T-helper 9 cell (primary cell): Measurements from ENCODE around the gene FAM174C.
"Not testable (repeated sequence)": the region's sequence is repeated elsewhere in the genome, so short reads cannot be mapped to it uniquely, and the experiment has no call there.

Experiments
- DNase-seq: peaks from one replicate; pipeline ENCODE4 v3.0.0-alpha.2; 2020

The FAM174C gene

DNA sequence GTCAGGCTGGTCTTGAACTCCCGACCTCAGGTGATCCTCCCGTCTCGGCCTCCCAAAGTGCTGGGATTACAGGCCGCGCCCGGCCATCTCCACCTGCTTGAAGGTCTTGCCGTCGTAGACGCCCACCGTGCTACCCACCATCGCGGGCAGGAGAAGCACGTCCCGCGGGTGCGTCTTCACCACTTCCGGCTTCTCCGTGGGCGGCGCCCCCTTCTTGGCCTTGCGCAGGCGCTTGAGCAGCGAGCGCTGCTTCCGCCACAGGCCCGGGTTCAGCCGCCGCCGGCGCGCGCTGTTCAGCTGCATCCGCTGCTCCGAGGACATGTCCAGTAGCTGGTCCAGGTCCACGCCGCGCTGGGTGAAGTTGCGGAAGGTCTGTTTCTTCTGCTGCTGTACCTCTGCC is 32.0 kb downstream of the FAM174C start:
- no peak for DNase-seq

DNA sequence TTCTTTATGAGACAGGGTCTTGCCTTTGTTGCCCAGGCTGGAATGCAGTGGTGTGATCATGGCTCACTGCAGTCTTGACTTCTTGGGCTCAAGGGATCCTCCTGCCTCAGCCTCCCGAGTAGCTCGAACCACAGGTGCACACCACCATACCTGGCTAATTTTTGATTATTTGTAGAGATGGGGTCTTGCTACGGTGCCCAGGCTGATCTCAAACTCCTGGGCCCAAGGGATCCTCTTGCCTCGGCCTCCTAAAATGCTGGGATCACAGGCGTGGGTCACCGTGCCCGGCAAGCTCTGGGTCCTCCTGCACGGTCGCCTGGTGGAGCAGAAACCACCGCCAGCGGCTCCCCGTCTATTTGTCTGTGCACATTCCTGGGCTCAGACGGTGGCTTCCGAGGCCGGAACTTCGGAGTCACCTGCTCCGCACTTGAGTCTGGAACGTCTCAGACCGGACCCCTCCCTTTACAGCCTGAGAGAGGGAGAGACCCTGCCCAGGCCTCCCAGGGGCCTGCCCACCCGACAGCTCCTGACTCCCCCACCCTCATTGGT is 32.5 kb downstream of the FAM174C start:
- no peak for DNase-seq

DNA sequence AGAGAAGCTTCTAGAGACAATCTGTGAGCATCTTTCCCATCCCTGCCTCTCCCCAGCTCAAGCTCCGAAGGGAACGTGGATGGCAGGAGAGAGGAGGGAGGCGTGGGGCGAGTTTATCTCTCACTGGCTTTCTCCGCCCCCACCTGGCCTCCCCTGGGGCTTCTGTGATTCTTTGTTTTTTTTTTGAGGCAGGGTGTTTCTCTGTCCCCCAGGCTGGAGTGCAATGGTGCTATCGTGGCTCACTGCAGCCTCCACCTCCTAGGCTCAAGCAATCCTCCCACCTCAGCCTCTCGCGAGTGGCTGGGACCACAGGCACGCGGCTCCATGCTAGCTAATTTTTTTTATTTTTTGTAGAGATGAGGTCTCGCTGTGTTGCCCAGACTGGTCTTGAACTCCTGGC is 33.4 kb downstream of the FAM174C start:
- no peak for DNase-seq

- DNase-seq, result no peak
These were observed 34.9 kb downstream of the FAM174C start for GRCh38 chr19:1309977-1310852.

GRCh38 chr19:1310853-1311180 is 35.5 kb downstream of the FAM174C start:
- no peak for DNase-seq

- DNase-seq, result no peak
These were observed 36.3 kb downstream of the FAM174C start for GRCh38 chr19:1311543-1312091.

DNA sequence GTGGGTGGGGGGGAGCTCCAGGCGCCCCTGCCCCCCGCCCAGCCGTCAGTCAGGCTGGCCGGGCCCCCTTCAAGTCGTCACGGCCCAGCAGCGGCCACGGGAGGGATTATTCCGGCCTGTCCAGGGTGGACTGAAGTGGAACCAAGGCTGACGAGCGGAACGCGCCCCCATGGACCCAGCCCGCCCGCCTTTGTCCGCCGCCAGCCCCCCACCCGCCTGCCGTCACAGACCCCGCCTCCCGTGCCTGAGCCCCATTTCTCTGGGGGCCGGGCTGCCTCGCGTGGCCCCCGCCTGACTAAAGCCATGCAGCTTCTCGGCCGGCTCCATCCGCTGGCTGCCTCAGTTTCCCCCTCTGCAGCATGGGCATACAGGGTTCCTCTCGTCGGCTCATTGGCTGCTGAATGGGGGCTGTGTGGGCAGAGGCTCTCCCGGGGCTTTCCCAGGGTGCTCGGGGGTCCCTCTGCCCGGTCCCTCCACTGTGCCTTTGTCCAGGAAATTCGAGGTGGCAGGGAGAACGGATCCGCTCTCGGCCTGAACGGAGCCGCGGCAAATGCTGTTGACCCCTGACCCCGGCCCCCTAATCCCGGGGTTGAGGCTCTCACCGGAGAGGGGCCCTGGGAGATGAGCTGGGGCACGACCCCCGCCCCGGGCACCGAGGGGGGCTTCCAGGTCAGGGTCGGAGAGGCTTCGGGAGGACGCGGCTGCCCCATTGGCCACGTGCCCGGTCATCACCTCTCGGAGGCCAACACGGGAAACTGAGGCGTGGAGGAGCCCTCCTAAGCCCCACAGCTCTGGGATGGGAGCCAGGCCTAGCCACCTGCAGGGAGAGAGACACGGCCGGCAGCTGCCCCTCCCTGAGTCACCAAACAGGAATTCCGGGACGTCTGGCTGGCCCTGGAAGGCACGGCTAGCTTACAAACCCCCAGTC is 37.7 kb downstream of the FAM174C start:
- DNase-seq, result no peak

DNA sequence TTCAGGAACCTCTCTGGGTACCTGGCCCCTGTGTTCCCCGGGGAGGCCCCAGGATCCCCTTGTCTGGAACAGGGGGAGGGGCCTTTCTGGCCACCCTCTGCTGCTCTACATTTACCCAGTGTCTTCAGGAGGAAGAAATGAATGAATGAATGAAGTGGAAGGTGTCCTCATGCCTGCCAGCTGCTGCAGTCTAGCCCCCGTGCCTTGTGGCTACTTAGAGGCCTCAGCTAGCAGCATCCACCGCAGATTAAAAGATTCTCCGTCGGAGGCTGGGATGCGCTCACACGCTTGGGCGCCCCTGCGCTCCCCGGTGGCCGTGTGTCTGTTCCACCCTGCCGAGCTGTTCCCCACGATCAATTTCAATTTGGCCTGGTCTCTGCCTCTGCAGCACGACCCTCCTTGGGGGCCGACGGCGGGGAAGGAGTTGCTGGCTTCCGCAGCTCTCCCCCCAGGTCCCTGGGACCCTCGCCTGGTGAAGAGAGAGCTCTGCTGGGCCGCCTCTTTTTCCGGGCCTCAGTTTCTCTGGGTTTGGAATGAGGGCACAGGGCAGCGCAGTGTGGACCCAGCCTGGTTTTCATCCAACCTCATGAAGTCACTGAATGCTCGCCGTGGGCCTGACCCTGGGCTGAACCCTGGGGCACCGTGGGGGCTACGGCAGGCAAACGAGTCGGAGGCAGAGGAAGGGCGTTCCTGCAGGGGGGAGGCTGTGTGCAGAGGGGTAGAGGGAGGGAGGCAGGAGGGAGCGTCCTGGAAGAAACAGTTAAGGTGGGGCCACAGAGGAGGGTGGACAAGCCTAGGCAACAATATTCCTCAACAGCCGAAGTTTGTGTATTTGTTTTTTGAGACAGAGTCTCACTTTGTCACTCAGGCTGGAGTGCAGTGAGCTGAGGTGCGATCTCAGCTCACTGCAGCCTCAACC is 38.6 kb downstream of the FAM174C start:
- DNase-seq, result no peak

DNA sequence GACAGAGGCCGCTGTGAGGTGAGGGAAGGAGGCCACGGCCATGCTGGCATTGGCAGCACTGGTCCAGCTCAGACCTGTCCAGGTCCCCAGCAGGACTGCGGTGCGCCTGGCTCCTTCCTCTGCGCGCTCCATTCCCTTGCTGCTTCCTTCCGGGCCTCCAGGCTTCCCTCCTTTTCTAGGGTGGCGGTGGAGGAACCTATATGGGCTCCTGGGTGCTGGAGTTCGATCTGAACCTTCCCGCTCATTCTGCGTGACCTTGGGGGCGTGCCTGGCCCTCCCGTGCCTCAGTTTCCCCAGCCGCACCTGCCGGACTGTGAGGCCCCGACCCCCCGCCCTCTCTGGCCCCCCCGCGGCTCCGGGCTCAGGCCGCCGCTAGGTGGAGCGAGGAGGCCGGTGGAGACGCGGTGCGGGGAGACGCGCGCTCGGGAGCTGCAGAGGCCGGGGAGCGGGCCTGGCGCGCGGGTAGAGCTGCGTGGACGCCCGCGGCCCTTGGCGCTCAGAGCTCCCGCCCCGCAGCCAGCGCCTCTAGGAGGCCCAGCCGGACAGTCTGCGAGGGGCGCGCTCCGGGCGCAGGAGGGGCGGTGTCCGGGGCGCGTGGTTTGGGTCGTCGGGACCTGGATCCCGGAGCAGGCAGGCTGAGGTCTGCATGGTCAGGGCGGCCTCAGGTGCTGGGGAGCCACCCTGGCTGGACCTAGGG is 40.3 kb downstream of the FAM174C start:
- DNase-seq, result no peak

- no peak for DNase-seq
These were observed 41.1 kb downstream of the FAM174C start for GRCh38 chr19:1316466-1316865.

DNA sequence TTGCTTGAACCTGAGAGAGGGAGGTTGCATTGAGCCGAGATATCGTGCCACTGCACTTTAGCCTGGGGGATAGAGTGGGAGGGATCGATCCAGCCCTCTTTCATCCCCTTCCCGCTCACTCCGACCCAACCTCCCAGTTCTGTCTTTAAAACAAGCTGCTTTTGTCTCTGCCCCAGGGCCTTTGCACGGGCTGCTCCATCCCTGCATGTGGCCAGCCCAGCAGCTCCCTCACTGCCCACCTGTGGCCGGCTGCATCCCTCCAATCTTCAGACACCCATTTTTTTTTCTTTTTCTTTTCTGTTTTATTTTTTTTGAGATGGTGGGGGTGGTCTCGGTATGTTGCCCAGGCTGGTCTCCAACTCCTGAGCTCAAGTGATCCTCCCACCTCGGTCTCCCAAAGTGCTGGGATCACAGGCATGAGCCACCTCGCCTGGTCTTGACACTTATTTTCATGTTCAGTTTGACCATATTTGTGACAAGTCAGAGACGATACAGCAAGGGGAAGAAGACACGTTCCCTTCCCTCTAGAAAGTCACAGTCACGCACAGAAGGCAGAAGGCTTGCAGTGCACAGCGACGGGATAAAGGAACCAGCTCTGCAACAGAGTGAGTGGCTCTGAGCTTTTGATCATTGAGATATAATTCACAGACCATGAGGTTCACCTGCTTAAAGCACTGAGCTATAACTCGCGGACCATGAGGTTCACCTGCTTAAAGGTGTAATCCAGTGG is 42.1 kb downstream of the FAM174C start:
- DNase-seq, result no peak

- no peak for DNase-seq
These were observed 43.5 kb downstream of the FAM174C start for GRCh38 chr19:1318678-1319471.

- DNase-seq, result not testable (repeated sequence)
These were observed 44.9 kb downstream of the FAM174C start for GRCh38 chr19:1320282-1320650.

DNA sequence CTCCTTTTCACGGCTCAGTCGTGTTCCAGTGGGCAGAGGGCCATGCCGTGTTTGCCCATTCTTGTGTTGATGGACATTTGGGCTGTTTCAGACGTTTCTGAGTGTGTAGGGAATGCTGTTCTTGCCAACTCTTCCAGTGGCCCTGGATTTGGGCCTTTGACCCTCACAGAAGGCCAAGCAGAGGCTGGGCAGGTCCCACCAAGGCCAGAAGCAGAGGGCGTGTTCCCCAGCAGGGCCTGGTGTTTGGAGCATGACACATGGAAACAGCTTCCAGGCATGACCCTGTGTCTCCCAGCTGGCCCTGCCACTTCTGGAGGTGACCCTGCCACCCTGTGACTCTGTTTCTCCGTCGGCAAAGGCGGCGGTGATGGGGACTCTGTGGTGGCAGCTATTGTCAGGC is 46.2 kb downstream of the FAM174C start:
- DNase-seq, result no peak

DNA sequence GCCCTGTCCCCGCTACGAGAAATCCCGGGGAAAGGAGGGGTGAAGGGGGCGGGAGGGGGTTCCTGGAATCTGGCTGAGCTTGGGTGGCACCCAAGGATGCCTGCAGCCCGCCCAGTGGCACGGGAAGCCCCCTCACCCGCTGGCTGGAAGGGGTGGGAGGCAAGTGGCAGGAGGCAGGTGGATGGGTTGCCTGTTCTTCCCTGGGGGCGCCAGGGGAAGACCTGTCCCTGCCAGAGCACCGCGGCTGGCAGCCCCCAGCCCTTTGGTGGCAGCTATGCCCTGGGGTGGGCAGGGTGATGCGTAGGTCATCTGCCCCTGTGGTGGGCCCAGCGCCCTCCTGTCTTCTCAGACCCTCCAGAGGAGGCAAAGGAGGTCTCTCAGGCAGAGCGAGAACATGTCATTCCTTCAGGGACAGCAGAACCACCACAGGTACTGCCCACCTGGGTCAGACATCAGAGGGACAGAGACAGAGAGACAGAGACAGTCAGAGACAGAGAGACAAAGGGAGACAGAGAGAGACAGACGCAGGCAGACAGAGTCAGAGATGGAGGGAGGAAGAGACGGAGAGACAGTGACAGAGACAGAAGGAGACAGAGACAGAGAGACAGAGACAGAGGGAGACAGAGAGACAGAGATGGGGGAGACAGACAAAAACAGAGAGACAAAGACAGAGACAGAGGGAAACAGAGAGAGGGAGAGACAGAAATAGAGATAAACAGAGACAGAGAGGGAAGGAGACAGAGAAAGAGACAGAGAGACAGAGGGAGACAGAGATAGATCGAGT is 47.1 kb downstream of the FAM174C start:
- no peak for DNase-seq

GRCh38 chr19:1324249-1324805 is 49.0 kb downstream of the FAM174C start:
- no peak for DNase-seq

- no peak for DNase-seq
These were observed 49.7 kb downstream of the FAM174C start for GRCh38 chr19:1324806-1325567.
